Stimulated activated CD8-positive, alpha-beta memory T cell treated with anti-CD3 and anti-CD28 coated beads, Interleukin-7, amount 100 ng/mL, for 48 hours (primary cell): ENCODE data around the gene CAMKK2.
"Not testable (repeated sequence)": the region's sequence is repeated elsewhere in the genome, so short reads cannot be mapped to it uniquely, and the experiment has no call there.

Experiments used
- DNase-seq, 2 donors: peaks; one replicate each; pipeline ENCODE4 v3.0.0-alpha.2; 2020; ENCODE audit warnings: low read depth in 1 of 2; ENCODE audit errors: extremely low read depth in 1 of 2

The CAMKK2 gene

GRCh38 chr12:121280531-121280930 lies 16.0 kb downstream of the CAMKK2 start:
- DNase-seq = not testable (repeated sequence)

GRCh38 chr12:121279507-121279915 lies 17.0 kb downstream of the CAMKK2 start:
- no peak for DNase-seq

DNA sequence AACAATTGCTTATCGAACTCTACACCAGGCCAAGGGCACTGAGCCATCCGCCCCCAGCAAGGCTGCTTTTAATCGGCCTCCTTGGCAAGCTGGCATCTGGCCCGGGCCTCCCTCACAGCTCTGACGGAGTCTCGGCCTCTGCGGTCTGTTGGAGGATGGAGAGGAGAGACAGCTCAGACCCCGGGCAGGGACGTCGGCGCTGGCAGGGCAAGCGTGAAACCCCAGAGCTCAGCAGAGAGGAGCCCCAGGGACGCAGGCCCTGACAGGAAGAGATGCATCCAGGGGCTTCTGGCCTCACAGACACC lies 17.5 kb downstream of the CAMKK2 start:
- DNase-seq = no peak

- DNase-seq = no peak
Observed at GRCh38 chr12:121278169-121279070, 18.1 kb downstream of the CAMKK2 start.

- DNase-seq = no peak
Observed at GRCh38 chr12:121277374-121277759, 19.1 kb downstream of the CAMKK2 start.

GRCh38 chr12:121274036-121274763 lies 22.3 kb downstream of the CAMKK2 start:
- no peak for DNase-seq

DNA sequence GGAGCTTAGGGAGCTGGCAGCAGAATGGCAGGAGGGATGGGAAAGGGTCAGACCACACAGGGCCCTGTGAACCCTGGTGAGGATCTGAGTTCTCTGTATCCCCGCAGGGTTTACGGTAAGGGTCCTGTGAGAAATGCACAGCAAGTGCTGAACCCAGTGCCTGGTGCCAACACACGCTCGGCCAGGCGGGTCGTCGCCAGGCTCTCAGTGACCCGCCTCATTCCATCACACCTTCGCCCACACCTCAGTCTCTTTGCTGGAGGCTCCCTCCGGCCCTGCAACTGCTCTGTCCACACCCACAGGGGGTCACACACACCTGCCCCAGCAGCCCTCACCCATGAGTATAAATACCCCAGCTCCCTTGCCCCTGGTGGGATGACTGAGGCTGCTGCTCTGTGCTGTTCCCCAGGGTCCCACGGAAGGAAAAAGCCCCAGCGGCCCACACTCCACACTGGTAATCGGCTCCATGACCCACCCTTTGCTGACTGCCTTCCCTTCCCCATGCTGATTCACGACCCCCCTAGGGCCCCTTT lies 23.1 kb downstream of the CAMKK2 start:
- DNase-seq = no peak

DNA sequence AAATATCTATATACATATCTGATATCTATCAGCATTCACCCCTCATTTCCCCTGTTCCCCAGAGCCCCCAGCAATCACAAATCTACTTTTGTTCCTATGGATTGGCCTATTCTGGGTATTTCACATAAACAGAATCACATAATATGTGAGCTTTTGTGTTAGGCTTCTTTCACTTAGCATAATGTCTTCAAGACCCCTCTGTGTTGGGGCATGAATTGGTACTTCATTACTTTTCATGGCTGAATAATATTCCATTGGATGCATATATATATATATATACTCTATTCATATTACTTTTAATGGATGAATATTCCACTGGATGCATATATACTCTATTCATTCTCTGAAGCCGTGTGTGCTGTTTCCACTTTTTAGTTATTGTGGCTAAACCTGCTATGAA lies 28.7 kb downstream of the CAMKK2 start:
- no peak for DNase-seq

DNA sequence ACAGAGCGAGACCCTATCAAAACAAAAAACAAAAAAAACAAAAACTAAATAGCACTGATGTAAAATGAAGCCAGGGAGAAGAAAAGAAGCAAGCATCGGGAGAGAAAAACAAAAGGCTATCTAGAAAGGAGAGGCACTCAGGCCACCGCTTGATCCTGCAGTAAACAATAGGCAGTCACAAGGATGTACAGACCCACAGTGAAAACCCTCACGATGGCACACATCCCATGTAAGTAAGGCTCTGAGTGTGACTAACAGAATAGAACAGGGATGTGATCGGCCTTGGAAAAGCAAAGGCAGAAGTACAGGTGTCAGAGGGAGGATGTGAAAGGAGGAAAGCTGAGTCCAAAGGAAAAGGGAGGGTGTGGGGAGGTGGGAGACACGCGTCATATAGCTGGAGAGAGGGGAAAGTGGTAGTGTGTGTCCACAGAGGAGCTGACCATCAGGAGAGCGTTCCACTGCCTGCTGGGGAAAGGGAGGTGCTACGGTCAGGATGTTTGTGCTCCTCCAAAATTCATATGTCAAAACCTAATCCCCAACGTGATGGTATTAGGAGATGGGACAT lies 31.5 kb downstream of the CAMKK2 start:
- DNase-seq = no peak

DNA sequence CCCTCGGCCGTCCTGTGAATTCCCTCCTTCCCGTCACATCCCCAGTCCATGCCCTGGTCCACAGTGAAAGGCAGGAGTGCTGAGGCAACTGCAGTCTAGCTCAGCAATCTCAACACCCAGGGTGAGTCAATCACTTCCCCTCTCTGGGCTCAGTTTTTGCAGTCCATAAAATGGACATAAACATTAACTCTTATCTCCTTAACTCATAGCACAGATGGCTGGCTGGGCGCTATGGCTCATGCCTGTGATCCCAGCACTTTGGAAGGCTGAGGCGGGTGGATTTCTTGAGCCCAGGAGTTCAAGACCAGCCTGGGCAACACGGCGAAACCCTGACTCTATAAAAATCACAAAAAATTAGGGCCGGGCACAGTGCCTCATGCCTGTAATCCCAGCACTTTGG lies 32.4 kb downstream of the CAMKK2 start:
- no peak for DNase-seq

GRCh38 chr12:121263206-121263935 lies 33.1 kb downstream of the CAMKK2 start:
- DNase-seq = no peak

- DNase-seq = no peak
Observed at GRCh38 chr12:121261398-121261797, 35.1 kb downstream of the CAMKK2 start.

DNA sequence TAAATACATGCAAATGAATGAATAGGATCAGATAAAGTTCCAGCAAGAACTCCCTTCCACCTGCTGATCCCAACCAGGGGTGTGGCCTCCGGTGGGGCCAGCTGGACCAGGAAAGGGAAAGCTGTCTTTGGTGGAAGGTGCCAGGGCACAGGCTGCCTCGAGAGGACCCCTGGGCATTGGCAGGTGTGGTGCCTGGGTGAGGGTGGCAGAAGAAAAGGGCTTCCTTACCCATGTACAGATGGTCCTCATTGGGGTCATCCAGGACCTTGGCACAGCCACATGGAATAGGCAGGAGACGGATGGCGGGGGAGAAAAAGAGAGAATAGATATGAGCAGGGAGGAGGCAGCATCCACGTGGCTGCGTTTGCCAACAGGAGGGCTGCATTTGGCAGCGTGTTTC lies 36.4 kb downstream of the CAMKK2 start:
- DNase-seq = no peak

GRCh38 chr12:121259074-121259473 lies 37.4 kb downstream of the CAMKK2 start:
- DNase-seq = no peak

DNA sequence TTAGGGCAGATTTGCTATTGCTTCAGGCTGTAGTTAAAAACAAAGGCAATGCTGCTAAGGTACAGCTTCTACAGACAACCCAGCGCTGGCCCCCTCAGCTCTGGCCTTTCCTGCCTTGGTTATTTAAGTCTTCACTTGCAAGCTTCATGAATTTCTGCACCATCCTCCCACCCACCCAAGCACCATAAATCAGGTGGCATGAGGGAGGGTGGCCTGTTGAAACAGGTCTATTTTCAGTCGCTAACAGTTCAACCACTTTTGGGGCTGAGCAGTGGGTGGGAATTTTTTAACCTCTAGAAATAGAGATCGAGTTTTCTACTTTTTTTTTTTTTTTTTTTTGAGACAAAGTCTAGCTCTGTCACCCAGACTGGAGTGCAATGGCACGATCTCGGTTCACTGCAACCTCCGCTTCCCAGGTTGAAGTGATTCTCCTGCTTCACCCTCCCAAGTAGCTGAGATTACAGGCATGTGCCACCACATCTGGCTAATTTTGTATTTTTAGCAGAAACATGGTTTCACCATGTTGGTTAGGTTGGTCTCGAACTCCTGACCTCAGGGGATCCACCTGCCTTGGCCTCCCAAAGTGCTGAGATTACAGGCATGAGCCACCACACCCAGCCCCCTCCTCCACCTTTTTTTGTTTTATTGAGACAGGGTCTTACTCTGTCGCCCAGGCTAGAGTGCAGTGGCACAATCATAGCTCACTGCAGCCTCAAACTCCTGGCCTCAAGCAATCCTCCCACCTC lies 38.6 kb downstream of the CAMKK2 start:
- DNase-seq = not testable (repeated sequence)

DNA sequence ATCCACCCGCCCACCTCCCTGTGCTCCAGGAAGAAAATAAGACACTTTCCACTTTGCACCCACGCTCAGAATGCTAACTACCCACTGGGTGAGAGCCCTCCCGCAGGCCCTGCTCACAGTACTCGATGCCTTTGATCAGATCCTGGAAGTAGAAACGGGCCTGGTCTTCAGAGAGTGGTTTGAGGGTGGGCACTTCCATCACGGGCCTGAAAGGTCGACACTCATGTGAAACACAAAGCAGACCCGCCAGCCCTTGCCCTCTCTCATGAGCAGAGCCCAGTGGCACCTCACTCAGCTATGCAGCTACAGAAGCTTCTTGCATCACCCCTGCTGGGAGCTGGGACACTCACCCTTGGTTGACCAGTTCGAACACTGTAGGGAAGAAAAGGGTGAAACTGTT lies 41.1 kb downstream of the CAMKK2 start:
- no peak for DNase-seq

- DNase-seq = no peak
Observed at GRCh38 chr12:121253638-121254335, 42.7 kb downstream of the CAMKK2 start.

- DNase-seq = no peak
Observed at GRCh38 chr12:121252712-121253345, 43.7 kb downstream of the CAMKK2 start.

DNA sequence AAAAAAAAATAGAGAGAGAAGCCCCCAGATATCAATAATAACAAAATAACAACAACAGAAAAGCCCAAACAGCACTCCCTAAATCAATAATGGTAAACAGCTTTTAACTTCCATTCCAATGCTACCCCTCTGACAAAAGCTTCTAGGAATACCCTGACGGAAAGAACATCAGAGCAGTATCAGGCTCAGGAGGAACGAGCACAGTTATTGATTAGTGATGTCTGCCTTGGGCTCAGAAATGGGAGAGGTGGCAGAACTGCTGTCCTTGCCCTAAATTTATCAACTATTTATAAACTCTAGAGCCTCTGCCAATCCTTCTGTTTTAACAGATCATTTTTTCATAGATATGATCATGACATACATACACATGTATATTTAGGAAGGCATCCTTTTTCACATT lies 44.7 kb downstream of the CAMKK2 start:
- no peak for DNase-seq
